T-cell (primary cell): ENCODE measurements around the gene RERE. TPM values are rescaled to one million over a fixed set of nuclear protein-coding genes. Genes with fewer than 3 reads are reported as not detected.

Experiments
- ATAC-seq, 4 experiments: fragments of 200-7000 bp in 3 of 4; fragments of 150-1000 bp in 1 of 4; cut with Tn5 transposase; replicated peaks in 1 of 4; 1 replicate in 3 of 4; 2 replicates in 1 of 4; pipeline ENCODE4 v1.10.0; 2021; ENCODE audit warnings: moderate library complexity in 3 of 4, mild to moderate bottlenecking in 2 of 4, moderate number of reproducible peaks in 1 of 4
- CTCF ChIA-PET, 2 donors: fragments of 300-600 bp; sonication (Branson Sonifier 250); formaldehyde crosslinking; loops; one replicate each; lab custom pipeline; 2022; ENCODE audit warnings: antibody characterized with exemption in 2 of 2; lab: Charles Lee
- POLR2A ChIA-PET, 2 donors: fragments of 300-600 bp; sonication (Branson Sonifier 250); formaldehyde crosslinking; loops; one replicate each; lab custom pipeline; 2022; ENCODE audit warnings: antibody characterized with exemption in 2 of 2; lab: Charles Lee
- DNase-seq, 35 experiments: peaks; one replicate each; pipeline versions ENCODE4 v3.0.0 to v3.0.0-alpha.2; 2013 to 2023
- H3K27ac ChIP-seq: one replicate; pipeline ENCODE4 v1.5.1; 2013; ENCODE audit warnings: low read length
- H3K27me3 ChIP-seq, 2 experiments: replicated peaks in 1 of 2; 1 replicate in 1 of 2; 2 replicates in 1 of 2; pipeline versions ENCODE4 v1.6.1 to v1.7.0; 2013; ENCODE audit warnings: low read length in 1 of 2, mixed read lengths in 1 of 2; ENCODE audit not compliant: control insufficient read depth in 2 of 2, insufficient read depth in 2 of 2; ENCODE audit errors: extremely low read depth in 1 of 2
- H3K36me3 ChIP-seq, 2 donors: 1 replicate in 1 of 2; 2 replicates in 1 of 2; pipeline versions ENCODE4 v1.6.1 to v1.7.0; 2013; ENCODE audit warnings: low read length in 1 of 2; ENCODE audit not compliant: control insufficient read depth in 2 of 2, insufficient read depth in 1 of 2; ENCODE audit errors: extremely low read depth in 1 of 2
- H3K4me1 ChIP-seq, 2 experiments: 1 replicate in 1 of 2; 2 replicates in 1 of 2; pipeline versions ENCODE4 v1.6.1 to v1.7.0; 2013; ENCODE audit warnings: low read length in 2 of 2, mixed read lengths in 1 of 2; ENCODE audit not compliant: insufficient read depth in 2 of 2, control insufficient read depth in 1 of 2; ENCODE audit errors: extremely low read depth in 1 of 2
- H3K4me3 ChIP-seq, 2 donors: 1 replicate in 1 of 2; 2 replicates in 1 of 2; pipeline versions ENCODE4 v1.5.1 to v1.7.0; 2013; ENCODE audit warnings: mild to moderate bottlenecking in 2 of 2, low read length in 1 of 2, moderate library complexity in 1 of 2; ENCODE audit not compliant: control insufficient read depth in 1 of 2; ENCODE audit errors: extremely low read depth in 1 of 2
- H3K9me3 ChIP-seq: 2 replicates; pipeline ENCODE4 v1.7.0; 2013
- H3K27ac Mint-ChIP-seq, 2 donors: one replicate each; pipeline ENCODE4 v1.8.0; 2020 to 2021; ENCODE audit warnings: mild to moderate bottlenecking in 2 of 2, mixed read lengths in 2 of 2
- H3K27me3 Mint-ChIP-seq, 2 donors: one replicate each; pipeline ENCODE4 v1.8.0; 2021 to 2022; ENCODE audit warnings: mixed read lengths in 2 of 2
- H3K36me3 Mint-ChIP-seq: one replicate; pipeline ENCODE4 v1.8.0; 2021; ENCODE audit warnings: mixed read lengths
- H3K4me1 Mint-ChIP-seq, 3 donors: one replicate each; pipeline ENCODE4 v1.8.0; 2020 to 2022; ENCODE audit warnings: mixed read lengths in 3 of 3, mild to moderate bottlenecking in 1 of 3
- H3K4me3 Mint-ChIP-seq, 3 donors: one replicate each; pipeline ENCODE4 v1.8.0; 2020 to 2022; ENCODE audit warnings: mild to moderate bottlenecking in 3 of 3, mixed read lengths in 3 of 3, moderate library complexity in 3 of 3
- H3K9me3 Mint-ChIP-seq, 3 donors: one replicate each; pipeline ENCODE4 v1.8.0; 2020 to 2022; ENCODE audit warnings: mixed read lengths in 3 of 3
- WGBS: methylation state at CpG from one replicate; pipeline ENCODE4 v1.1.5; 2013; ENCODE audit warnings: missing lambda C conversion rate; ENCODE audit not compliant: insufficient coverage; 5-methylcytosine and 5-hydroxymethylcytosine counted together
- total RNA-seq, 35 experiments: library from RNA in 6 of 35; stranded (reverse) in 6 of 35; fragments of 120-200 nt in 1 of 35; gene quantifications; one replicate each; pipeline versions ENCODE4 v1.2.1 to v1.2.4 and lab custom pipeline; 2013 to 2026

Gene RERE
- total RNA-seq, 5 donors from 2014 or later (not counting 1 experiment from before 2014, with no cell fraction given) = 85.1 to 116 (median 103) TPM

GRCh38 chr1:8845104-8846097 lies 28.0 kb upstream of the RERE start:
- Histone ChIP-seq H3K27ac (no peak overlapping the region), H3K4me3 (no peak overlapping the region), H3K27me3 (peaks cover 0 to 16% of the 10 kb centered on the region in 2 experiments), H3K9me3 (no peaks in the 10 kb centered on the region), H3K36me3 (no peaks in the 10 kb centered on the region), H3K4me1 (peaks cover 0 to 12% of the 10 kb centered on the region in 2 experiments)
- ChIA-PET POLR2A (interaction anchor here in 1 of 2 donors (0.6 kb wide), 1 partner anchor 218 kb away, joined by 3 read pairs; no protein-coding TSS in a partner anchor), CTCF (interaction anchor here in 1 of 2 donors (0.6 to 0.7 kb wide), 3 partner anchors 17 to 174 kb away, joined by 3 to 8 read pairs (median 4); no protein-coding TSS in a partner anchor)
- no peaks in the 10 kb centered on the region for H3K36me3 Mint-ChIP-seq
- no peaks in the 10 kb centered on the region for H3K9me3 Mint-ChIP-seq
- peaks cover 0 to 5% of the 10 kb centered on the region in 2 donors for H3K27me3 Mint-ChIP-seq
- 95% methylated on average over 19 of the region's 21 CpGs for WGBS
- peaks cover 3 to 11% (median 3%) of the 10 kb centered on the region in 3 donors for H3K4me1 Mint-ChIP-seq
- DNase-seq (no peak), ATAC-seq (no peak)
- no peak overlapping the region for H3K4me3 Mint-ChIP-seq
- H3K27ac Mint-ChIP-seq = no peak overlapping the region

- peaks cover 0 to 12% of the 10 kb centered on the region in 2 experiments for H3K4me1 ChIP-seq
- no peak overlapping the region for H3K4me3 ChIP-seq
- Mint-ChIP-seq H3K9me3 (no peaks in the 10 kb centered on the region), H3K27ac (no peak overlapping the region), H3K4me1 (peaks cover 3 to 11% (median 3%) of the 10 kb centered on the region in 3 donors), H3K27me3 (peaks cover 0 to 5% of the 10 kb centered on the region in 2 donors), H3K36me3 (no peaks in the 10 kb centered on the region), H3K4me3 (no peak overlapping the region)
- CTCF ChIA-PET = interaction anchor here in 1 of 2 donors (0.6 to 0.7 kb wide), 3 partner anchors 17 to 173 kb away, joined by 3 to 8 read pairs (median 4); no protein-coding TSS in a partner anchor
- peaks cover 0 to 16% of the 10 kb centered on the region in 2 experiments for H3K27me3 ChIP-seq
- ATAC-seq (no peak), DNase-seq (no peak)
- H3K36me3 ChIP-seq = no peaks in the 10 kb centered on the region
- POLR2A ChIA-PET = interaction anchor here in 1 of 2 donors (0.6 kb wide), 1 partner anchor 217 kb away, joined by 3 read pairs; no protein-coding TSS in a partner anchor
- WGBS = 78% methylated on average over 5 of the region's 7 CpGs
- H3K27ac ChIP-seq = no peak overlapping the region
- no peaks in the 10 kb centered on the region for H3K9me3 ChIP-seq
Measured at GRCh38 chr1:8844501-8845006, 27.1 kb upstream of the RERE start.

DNA sequence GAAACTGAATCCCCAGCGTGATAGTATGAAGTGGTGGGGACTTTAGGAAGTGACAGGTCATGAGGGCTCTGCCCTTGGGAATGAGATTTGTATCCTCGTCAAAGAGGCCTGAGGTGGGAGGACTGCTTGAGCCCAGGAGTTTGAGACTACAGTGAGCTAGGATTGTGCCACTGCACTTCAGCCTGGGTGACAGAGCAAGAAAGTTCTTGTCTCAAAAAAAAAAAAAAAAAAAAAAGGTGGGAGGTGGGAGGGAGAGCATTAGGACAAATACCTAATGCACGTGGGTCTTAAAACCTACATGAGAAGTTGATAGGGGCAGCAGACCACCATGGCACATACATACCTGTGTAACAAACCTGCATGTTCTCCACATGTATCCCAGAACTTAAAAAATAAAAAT lies 24.0 kb upstream of the RERE start:
- POLR2A ChIA-PET = no interaction called here
- 92% methylated on average over 2 of the region's 3 CpGs for WGBS

GRCh38 chr1:8839990-8840389 lies 22.6 kb upstream of the RERE start:
- Histone ChIP-seq H3K4me1 (no peaks in the 10 kb centered on the region), H3K27ac (no peak overlapping the region), H3K27me3 (no peaks in the 10 kb centered on the region), H3K9me3 (no peaks in the 10 kb centered on the region), H3K4me3 (no peak overlapping the region), H3K36me3 (no peaks in the 10 kb centered on the region)
- WGBS = no CpG with 5 or more reads among the region's 7 CpGs
- H3K27me3 Mint-ChIP-seq = peaks cover 0 to 5% of the 10 kb centered on the region in 2 donors
- ChIA-PET POLR2A (no interaction called here), CTCF (interaction anchor here in 1 of 2 donors (1.6 kb wide), 1 partner anchor 8 kb away, joined by 4 read pairs; no protein-coding TSS in a partner anchor)
- no peaks in the 10 kb centered on the region for H3K36me3 Mint-ChIP-seq
- H3K4me3 Mint-ChIP-seq = no peak overlapping the region
- ATAC-seq (no peak), DNase-seq (no peak)
- H3K4me1 Mint-ChIP-seq = no peaks in the 10 kb centered on the region
- H3K9me3 Mint-ChIP-seq = no peaks in the 10 kb centered on the region
- H3K27ac Mint-ChIP-seq = no peak overlapping the region

More for the DNA sequence above, 24.0 kb upstream of the RERE start:
- DNase-seq (no peak), ATAC-seq (no peak)
- Mint-ChIP-seq H3K4me1 (no peaks in the 10 kb centered on the region), H3K27ac (no peak overlapping the region), H3K27me3 (peaks cover 0 to 5% of the 10 kb centered on the region in 2 donors), H3K4me3 (no peak overlapping the region), H3K36me3 (no peaks in the 10 kb centered on the region), H3K9me3 (no peaks in the 10 kb centered on the region)
- no peaks in the 10 kb centered on the region for H3K4me1 ChIP-seq
- CTCF ChIA-PET = interaction anchor here in 1 of 2 donors (0.6 kb wide), 1 partner anchor 280 kb away, joined by 9 read pairs; no protein-coding TSS in a partner anchor
- H3K27me3 ChIP-seq = peaks cover 0 to 4% of the 10 kb centered on the region in 2 experiments
- no peaks in the 10 kb centered on the region for H3K9me3 ChIP-seq
- H3K27ac ChIP-seq = no peak overlapping the region
- H3K36me3 ChIP-seq = no peaks in the 10 kb centered on the region
- no peak overlapping the region for H3K4me3 ChIP-seq

GRCh38 chr1:8835941-8836643 lies 18.7 kb upstream of the RERE start:
- Histone ChIP-seq H3K27ac (no peak overlapping the region), H3K4me3 (no peak overlapping the region), H3K27me3 (no peaks in the 10 kb centered on the region), H3K36me3 (no peaks in the 10 kb centered on the region), H3K9me3 (no peaks in the 10 kb centered on the region), H3K4me1 (no peaks in the 10 kb centered on the region)
- no peaks in the 10 kb centered on the region for H3K36me3 Mint-ChIP-seq
- H3K9me3 Mint-ChIP-seq = no peaks in the 10 kb centered on the region
- WGBS = 91% methylated on average over 12 of the region's 14 CpGs
- no peak for ATAC-seq
- H3K27me3 Mint-ChIP-seq = no peaks in the 10 kb centered on the region
- H3K4me3 Mint-ChIP-seq = no peak overlapping the region
- no peaks in the 10 kb centered on the region for H3K4me1 Mint-ChIP-seq
- ChIA-PET CTCF (no interaction called here), POLR2A (interaction anchor here in 1 of 2 donors (0.6 kb wide), 1 partner anchor 297 kb away, joined by 5 read pairs; no protein-coding TSS in a partner anchor)
- H3K27ac Mint-ChIP-seq = no peak overlapping the region
- no peak for DNase-seq
